Endometrial microvascular endothelial cells (primary cell): ENCODE measurements around the gene BANK1. TPM values are rescaled to one million over a fixed set of nuclear protein-coding genes. Genes with fewer than 3 reads are reported as not detected.

ENCODE experiments used
- in situ Hi-C: cut with HindIII; loops from 2 replicates; pipeline ENCODE4 v1.10.0; 2017; ENCODE audit warnings: low sequenced_read_pairs, low pct_unique_long_range_greater_than_20kb; ENCODE audit errors: inconsistent ontology term
- total RNA-seq: library from RNA; depleted of rRNA; stranded (reverse); fragments of >200 nt; gene quantifications from one replicate; pipeline ENCODE4 v1.2.3, GENCODE V29; 2015; ENCODE audit errors: inconsistent ontology term

Gene BANK1
- total RNA-seq, 1 donor from 2014 or later, result under 0.01 TPM

GRCh38 chr4:102076622-102077021 lies 286.1 kb downstream of the BANK1 start:
- in situ Hi-C loops, result no loop called here

- in situ Hi-C loops, result no loop called here
Measured at GRCh38 chr4:102080184-102080583, 289.7 kb downstream of the BANK1 start.

GRCh38 chr4:102089850-102090621 lies 299.5 kb downstream of the BANK1 start:
- in situ Hi-C loops, result no loop called here

DNA sequence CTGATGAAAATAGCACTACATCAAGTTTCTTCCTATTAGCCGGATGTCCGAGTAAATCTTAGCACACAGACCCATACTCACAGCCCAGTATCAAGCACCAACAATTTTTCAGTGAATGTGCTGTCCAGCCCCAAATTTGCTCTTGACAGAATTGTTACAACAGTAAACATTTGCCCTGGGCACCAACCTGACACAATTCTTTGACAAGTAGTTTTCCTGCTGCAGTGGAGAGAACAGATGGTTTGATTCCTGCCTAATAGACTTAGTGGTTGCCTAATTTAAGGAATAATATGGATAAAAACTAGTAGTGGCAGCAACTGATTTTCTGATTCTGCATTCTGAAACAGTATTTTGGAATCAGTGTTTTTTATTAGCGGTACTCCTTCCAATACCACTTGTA lies 301.1 kb downstream of the BANK1 start:
- in situ Hi-C loops, result no loop called here

GRCh38 chr4:102094481-102094880 lies 304.0 kb downstream of the BANK1 start:
- in situ Hi-C loops, result no loop called here

DNA sequence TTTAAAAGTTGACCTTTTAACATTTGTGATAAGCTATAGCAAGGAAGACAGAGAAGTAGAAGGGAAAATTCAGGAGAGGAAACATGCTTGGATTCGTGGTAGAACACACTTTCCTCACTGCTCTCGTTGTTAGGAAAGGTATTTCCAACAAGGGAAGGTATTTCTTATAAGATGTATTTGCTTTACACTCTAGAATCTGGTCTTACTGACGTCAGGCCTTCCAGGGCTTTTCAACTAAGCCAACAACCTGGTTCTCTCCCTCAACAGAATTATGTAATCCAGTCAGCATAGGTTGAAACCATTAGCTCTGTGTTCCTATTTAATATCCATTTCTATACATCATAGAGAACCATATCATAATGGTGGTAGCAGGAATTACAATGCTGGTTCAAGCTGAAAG lies 312.8 kb downstream of the BANK1 start:
- in situ Hi-C loops, result no loop called here

GRCh38 chr4:102104278-102104677 lies 313.7 kb downstream of the BANK1 start:
- in situ Hi-C loops, result no loop called here

DNA sequence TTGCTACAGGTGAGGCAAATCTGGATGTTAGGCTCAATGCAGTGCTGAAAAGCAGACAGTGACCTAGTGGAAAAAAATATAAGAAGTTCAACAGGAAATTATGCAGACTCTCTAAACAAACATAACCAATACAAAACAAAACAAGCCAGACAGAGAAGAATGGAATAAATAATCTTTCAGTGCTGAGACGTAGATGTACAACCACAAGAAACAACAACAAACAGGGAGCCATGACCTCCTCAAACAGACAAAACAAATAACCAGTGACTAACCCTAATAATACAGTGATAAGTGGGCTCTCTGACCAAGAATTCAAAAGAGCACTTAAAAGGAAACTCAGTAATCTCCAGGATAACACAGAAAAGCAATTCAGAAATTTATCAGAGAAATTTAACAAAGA lies 315.5 kb downstream of the BANK1 start:
- in situ Hi-C loops, result no loop called here

DNA sequence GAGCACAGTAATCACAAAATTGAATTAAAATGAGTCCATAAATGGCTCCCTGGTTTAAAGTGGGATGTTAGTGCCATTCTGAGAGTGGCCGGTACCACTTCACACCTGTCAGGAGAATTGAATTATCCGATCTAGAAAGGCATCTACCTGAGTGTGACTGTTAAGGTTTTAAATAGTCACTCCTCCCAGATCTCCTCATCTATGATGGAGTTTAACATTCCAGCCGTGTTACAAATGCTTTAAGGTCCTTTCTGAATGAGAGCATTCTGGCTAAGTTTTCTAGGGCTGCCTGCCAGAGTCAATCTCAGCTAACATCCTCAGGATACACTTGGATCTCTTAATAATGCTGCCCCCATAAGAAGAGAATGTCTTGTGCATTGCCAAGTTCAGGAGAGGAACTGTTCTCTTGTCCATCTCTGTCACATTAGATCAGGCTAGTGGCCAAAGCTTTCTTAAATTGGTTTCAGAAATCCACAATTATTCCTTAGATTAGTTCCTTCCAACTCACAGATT lies 323.6 kb downstream of the BANK1 start:
- in situ Hi-C loops, result no loop called here

DNA sequence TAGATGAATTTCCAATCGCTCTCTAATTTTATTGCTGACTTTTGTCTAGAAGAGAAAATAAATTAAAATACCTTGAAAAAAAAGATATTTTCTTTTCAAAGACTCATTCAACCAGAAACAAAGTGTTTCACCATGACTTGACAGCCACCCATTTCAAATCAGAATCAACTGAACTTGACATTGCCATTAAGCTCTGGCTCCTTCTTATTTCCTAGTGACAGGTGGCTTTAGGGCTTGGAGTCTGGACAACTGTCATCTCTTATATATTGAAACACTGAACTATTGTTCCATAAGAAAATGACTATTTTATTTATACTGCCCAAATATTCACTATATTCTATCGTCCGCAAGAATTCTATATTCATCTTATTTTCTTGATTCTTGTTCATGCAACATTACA lies 325.6 kb downstream of the BANK1 start:
- in situ Hi-C loops, result no loop called here

- in situ Hi-C loops, result no loop called here
Measured at GRCh38 chr4:102120846-102121245, 330.3 kb downstream of the BANK1 start.
